SJSA1 (cell line): ENCODE data around the gene ITGA8. TPM values are rescaled to one million over a fixed set of nuclear protein-coding genes. Genes with fewer than 3 reads are reported as not detected.

Experiments
- DNase-seq, 2 experiments: peaks; one replicate each; pipeline ENCODE4 v3.0.0-alpha.2; 2015 to 2020; ENCODE audit warnings: low spot score in 2 of 2, low read depth in 1 of 2
- H3K27ac ChIP-seq: fragments of 250-450 bp; sonication (Bioruptor Pico); 2 replicates; pipeline ENCODE4 v1.5.1; 2020; ENCODE audit warnings: mild to moderate bottlenecking, moderate library complexity
- H3K27me3 ChIP-seq: fragments of 250-450 bp; sonication (Bioruptor Pico); replicated peaks from 2 replicates; pipeline ENCODE4 v1.5.1; 2020; ENCODE audit warnings: mild to moderate bottlenecking, moderate library complexity
- H3K36me3 ChIP-seq: fragments of 250-450 bp; sonication (Bioruptor Pico); 2 replicates; pipeline ENCODE4 v1.5.1; 2020; ENCODE audit warnings: mild to moderate bottlenecking
- H3K4me1 ChIP-seq: fragments of 250-450 bp; sonication (Bioruptor Pico); replicated peaks from 2 replicates; pipeline ENCODE4 v1.6.1; 2021; ENCODE audit warnings: mild to moderate bottlenecking
- H3K4me3 ChIP-seq: fragments of 250-450 bp; sonication (Bioruptor Pico); 2 replicates; pipeline ENCODE4 v1.5.1; 2020; ENCODE audit warnings: mild to moderate bottlenecking
- H3K9me3 ChIP-seq: fragments of 250-450 bp; sonication (Bioruptor Pico); replicated peaks from 2 replicates; pipeline ENCODE4 v1.5.1; 2020; ENCODE audit warnings: mild to moderate bottlenecking
- total RNA-seq: library from RNA; depleted of rRNA; stranded (reverse); fragments of >200 nt; shearing (Covaris generic); gene quantifications from 2 replicates; pipeline ENCODE4 v1.2.3, GENCODE V29; 2014; rRNA removed

ITGA8 gene
- total RNA-seq, 1 experiment from 2014 or later: 11.8 TPM

- H3K9me3 ChIP-seq: no peaks in the 10 kb centered on the region
- H3K27me3 ChIP-seq: no peaks in the 10 kb centered on the region
- no peak for DNase-seq
- H3K36me3 ChIP-seq: no peaks in the 10 kb centered on the region
- H3K4me3 ChIP-seq: no peak overlapping the region
- peaks cover 49% of the 10 kb centered on the region for H3K4me1 ChIP-seq
- H3K27ac ChIP-seq: peak overlapping the region; percentile 60
Observed at GRCh38 chr10:15473396-15473767, 246.3 kb downstream of the ITGA8 start.

DNA sequence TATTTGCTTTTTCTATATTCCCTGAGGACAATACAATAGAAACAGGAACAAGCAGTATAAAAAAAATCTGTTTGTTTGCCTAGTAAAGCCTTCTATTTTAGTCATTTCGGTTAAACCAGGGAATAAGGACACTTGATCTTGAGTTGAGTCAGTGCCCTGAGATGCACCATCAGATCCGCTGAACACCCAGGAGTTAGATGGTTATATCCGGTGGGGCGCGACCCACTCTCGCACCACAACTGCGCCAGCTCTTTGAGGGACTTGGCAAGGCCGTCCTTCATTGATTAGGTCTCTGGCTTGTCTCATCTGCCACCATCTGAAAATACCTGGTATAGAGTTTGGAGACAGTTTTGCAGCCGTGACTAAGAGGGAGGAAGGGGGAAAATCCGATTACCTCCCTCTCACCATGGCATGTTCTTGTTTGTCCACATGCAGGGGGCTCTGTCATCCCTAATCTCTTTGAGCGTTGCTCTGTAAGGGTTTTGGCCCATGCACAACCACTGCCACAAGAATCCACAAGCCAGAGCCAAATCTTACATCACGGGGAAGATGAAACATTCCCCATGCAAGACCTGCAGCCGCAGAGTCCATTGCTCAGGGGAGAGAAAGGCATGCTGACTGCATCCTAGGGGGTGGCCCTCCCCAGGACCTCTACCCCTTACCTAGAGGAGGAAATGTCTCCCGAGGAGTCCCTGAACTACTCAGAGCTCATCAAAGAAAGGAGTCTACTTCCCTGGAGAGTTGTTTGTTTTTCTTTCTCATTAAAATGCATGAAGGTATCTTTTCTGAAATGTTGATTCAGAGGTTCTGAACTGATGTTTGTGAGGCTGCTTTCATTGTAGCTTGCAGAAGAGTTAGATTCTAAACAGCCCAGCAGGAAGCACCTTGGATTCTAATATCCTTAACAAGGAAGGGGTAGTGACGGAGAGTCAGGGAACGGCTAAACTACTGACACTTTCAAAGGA, 247.0 kb downstream of the ITGA8 start:
- Histone ChIP-seq H3K4me1 (peaks cover 45% of the 10 kb centered on the region), H3K27ac (peak overlapping the region; percentile 60), H3K27me3 (no peaks in the 10 kb centered on the region), H3K9me3 (no peaks in the 10 kb centered on the region), H3K4me3 (no peak overlapping the region), H3K36me3 (no peaks in the 10 kb centered on the region)
- DNase-seq: peak; percentile 84 to 88

DNA sequence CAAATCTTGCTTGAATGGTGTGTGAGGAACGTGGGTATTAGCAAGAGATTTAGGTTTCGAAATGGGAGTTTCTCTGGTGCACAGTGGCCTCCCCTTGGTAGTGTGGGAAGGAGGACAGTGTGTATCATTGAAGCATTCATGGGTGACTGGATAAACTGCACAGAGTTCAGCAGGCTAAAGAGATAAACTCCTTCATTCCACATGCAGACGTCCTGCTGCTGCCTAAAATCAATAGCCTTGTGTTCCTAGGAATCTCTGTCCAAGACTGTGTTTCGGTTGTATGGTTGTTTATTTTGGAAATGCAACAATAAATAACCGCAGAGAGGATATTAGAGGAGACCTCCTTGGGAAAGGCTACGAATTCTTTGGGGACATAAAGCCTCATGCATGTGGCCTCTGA, 247.7 kb downstream of the ITGA8 start:
- no peak overlapping the region for H3K4me3 ChIP-seq
- H3K36me3 ChIP-seq: no peaks in the 10 kb centered on the region
- peak in 1 of 2 experiments; percentile 49 for DNase-seq
- H3K27me3 ChIP-seq: no peaks in the 10 kb centered on the region
- H3K4me1 ChIP-seq: peaks cover 38% of the 10 kb centered on the region
- no peaks in the 10 kb centered on the region for H3K9me3 ChIP-seq
- peak overlapping the region; percentile 60 for H3K27ac ChIP-seq

DNA sequence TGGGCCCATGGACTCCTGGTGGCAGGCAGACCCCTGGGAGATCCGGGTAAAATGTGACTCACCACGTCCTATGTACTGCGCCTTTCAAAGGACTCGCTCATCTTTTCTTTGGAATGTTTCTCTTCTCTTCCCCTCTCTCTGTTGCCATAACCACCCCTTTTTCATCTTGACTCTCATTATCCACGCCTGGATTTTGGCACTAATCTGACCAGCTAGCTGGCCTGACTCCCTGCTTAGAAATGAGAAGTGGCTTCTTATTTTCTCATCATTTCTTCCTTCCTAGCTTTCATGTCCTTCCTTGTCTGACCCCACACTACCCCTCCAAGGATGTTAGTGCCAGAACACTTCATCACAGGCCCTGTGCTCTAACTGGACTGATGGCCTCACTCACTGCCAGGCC, 250.6 kb downstream of the ITGA8 start:
- H3K27me3 ChIP-seq: no peaks in the 10 kb centered on the region
- H3K4me3 ChIP-seq: no peak overlapping the region
- H3K36me3 ChIP-seq: no peaks in the 10 kb centered on the region
- H3K9me3 ChIP-seq: no peaks in the 10 kb centered on the region
- no peak for DNase-seq
- peaks cover 27% of the 10 kb centered on the region for H3K4me1 ChIP-seq
- no peak overlapping the region for H3K27ac ChIP-seq

GRCh38 chr10:15464381-15464780, 255.3 kb downstream of the ITGA8 start:
- Histone ChIP-seq H3K27ac (no peak overlapping the region), H3K36me3 (no peaks in the 10 kb centered on the region), H3K4me1 (peaks cover 38% of the 10 kb centered on the region), H3K4me3 (no peak overlapping the region), H3K27me3 (no peaks in the 10 kb centered on the region), H3K9me3 (no peaks in the 10 kb centered on the region)
- DNase-seq: no peak

Other genes starting within 250 kb of the ITGA8 start
- gene MINDY3, start 140.6 kb upstream of the ITGA8 start, total RNA-seq: 40.3 and 48.6 TPM in 2 replicates